Measurements from ENCODE around the gene TM2D3.

Gene TM2D3

GRCh38 chr15:101599091-101599490 lies 53.1 kb downstream of the TM2D3 start:
- no peak for DNase-seq

GRCh38 chr15:101597360-101597928 lies 54.7 kb downstream of the TM2D3 start:
- no peak for DNase-seq

GRCh38 chr15:101596633-101597032 lies 55.5 kb downstream of the TM2D3 start:
- no peak for DNase-seq

All from CD4-positive, alpha-beta T cell treated with Interleukin-15 for 1 hour (primary cell).